ENCODE results near the gene CDADC1. TPM values are rescaled to one million over a fixed set of nuclear protein-coding genes. Genes with fewer than 3 reads are reported as not detected.
A peak's percentile ranks its signal among the peaks of the same experiment; 100 is the strongest.

Gene CDADC1
- total and polyA plus RNA-seq, 10 of the 15 experiments (the other 5 are each of a cell fraction or from before 2014, with no cell fraction given): 2.6 to 7.3 (median 5.2) TPM

GRCh38 chr13:49213539-49213938, 34.2 kb upstream of the CDADC1 start:
- Histone ChIP-seq H3K9ac (ENCODE audit: control insufficient read depth, insufficient read depth, low read length) (no peak overlapping the region), H3K4me3 (no peak overlapping the region), H3K4me2 (ENCODE audit: control insufficient read depth, insufficient read depth) (no peak overlapping the region), H3K9me3 (replicated peaks; ENCODE audit: control insufficient read depth, insufficient read depth, low read length) (peaks cover 2% of the 10 kb centered on the region; the same call in 1 of the 3 replicates), H4K20me1 (ENCODE audit: control insufficient read depth, insufficient read depth) (no peaks in the 10 kb centered on the region), H3K27me3 (replicated peaks in 1 of 2; ENCODE audit: control insufficient read depth in 2 of 2, insufficient read depth in 2 of 2, low read length in 1 of 2) (no peaks in the 10 kb centered on the region), H3K79me2 (ENCODE audit: control insufficient read depth, insufficient read depth, low read length) (no peaks in the 10 kb centered on the region), H2AFZ (ENCODE audit: control insufficient read depth, low read depth, low read length) (no peak overlapping the region), H3K4me1 (ENCODE audit: control insufficient read depth, insufficient read depth, low read length) (peaks cover 4% of the 10 kb centered on the region), H3K36me3 (ENCODE audit: control insufficient read depth in 2 of 2, insufficient read depth in 2 of 2, low read length in 1 of 2) (no peaks in the 10 kb centered on the region), H3K27ac (ENCODE audit: control insufficient read depth, insufficient read depth) (no peak overlapping the region)
- ATAC-seq (no peak), FAIRE-seq (no peak), DNase-seq (ENCODE audit: low read depth, low spot score) (no peak)
- TF ChIP-seq POLR2A (IDR thresholded peaks at IDR 0.05; ENCODE audit: low read depth, low read length) (no peak), NRF1 (conservative IDR thresholded peaks at IDR 0.05; ENCODE audit: low read depth, low read length) (no peak), EZH2 (IDR thresholded peaks at IDR 0.05; ENCODE audit: borderline replicate concordance, control insufficient read depth, low read depth, low read length) (no peak), CBFB (IDR thresholded peaks at IDR 0.05; ENCODE audit: low read depth) (no peak), IKZF1 (conservative IDR thresholded peaks at IDR 0.05) (no peak), SPI1 (IDR thresholded peaks at IDR 0.05; ENCODE audit: borderline replicate concordance, insufficient read depth, low read depth, low read length) (0 out of 2 replicates have a peak, but pooled peaks have one; percentile 20)
- ChIA-PET CTCF (no interaction called here), RAD21 (ENCODE audit: unreplicated experiment) (no interaction called here), SMC1A (ENCODE audit: uncharacterized antibody, unreplicated experiment) (interaction anchor here (1.1 kb wide), 1 partner anchor 12 kb away, joined by 3 read pairs; no protein-coding TSS in a partner anchor), POLR2A (no interaction called here)
- no TSS peak for BruUV-seq (replicated peaks)
- intact Hi-C loops (cut with micrococcal nuclease; ENCODE audit: unreplicated experiment) (no loop called here), in situ Hi-C loops (cut with MboI) (no loop called here)
- WGBS (ENCODE audit: insufficient coverage, insufficient replicate concordance, low lambda C conversion rate, missing lambda C conversion rate): 0% methylated on average over 1 of the region's 1 CpG

All from GM12878 (cell line).